ENCODE data around the gene BPIFB2.

Gene BPIFB2

DNA sequence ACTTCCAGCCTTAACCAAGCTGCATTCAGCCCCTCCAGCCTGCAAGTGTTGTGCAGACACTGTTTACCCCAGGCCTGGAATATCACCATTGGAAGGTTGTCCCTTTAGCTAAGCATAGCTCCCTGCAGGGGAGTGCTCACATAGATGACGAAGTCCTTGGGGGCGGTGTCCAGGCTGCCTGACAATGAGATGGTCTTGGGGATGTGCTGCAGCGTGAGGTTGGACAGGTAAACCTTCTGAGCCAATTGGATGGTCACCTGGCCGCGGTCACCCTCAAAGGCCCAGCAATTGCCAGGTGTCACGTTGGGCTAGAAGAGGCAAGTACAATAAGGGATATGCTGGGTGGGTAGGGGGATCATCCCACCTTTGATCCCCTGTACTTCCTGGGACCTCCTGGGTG, 21.9 kb upstream of the BPIFB2 start:
- DNase-seq (ENCODE audit: low read depth in 3 of 3) = no peak

DNA sequence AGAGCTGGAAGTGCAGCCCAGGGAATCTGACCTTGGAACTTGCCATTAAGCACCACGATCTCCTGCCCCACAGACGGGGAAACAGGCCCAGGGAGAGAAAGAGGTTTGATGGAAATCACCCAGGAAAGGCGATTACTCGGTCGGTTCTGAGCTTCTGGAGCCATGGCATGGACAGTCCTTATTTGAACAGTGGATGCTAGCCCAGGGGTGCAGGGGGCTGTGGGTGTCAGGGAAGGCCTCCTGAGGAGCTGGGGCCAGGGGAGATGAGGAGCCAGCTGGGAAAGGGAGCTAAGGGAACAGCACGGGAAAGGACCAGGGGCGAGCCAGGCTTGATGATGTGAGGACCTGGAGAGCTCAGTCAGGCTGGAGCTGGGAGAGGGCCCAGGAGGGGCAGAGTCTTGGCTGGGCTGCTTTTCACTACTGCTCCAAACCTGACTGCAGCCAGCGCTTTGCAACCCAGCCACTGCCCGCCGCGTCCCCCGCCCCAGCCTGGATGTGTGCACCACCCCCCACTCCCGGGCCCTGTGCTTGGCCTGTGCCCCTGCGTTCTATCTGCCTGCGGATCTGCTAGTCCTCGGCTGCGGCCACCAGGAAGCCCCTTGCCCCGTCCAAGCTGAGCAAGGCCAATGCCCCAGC, 21.1 kb upstream of the BPIFB2 start:
- no peak for DNase-seq (ENCODE audit: low read depth in 3 of 3)

DNA sequence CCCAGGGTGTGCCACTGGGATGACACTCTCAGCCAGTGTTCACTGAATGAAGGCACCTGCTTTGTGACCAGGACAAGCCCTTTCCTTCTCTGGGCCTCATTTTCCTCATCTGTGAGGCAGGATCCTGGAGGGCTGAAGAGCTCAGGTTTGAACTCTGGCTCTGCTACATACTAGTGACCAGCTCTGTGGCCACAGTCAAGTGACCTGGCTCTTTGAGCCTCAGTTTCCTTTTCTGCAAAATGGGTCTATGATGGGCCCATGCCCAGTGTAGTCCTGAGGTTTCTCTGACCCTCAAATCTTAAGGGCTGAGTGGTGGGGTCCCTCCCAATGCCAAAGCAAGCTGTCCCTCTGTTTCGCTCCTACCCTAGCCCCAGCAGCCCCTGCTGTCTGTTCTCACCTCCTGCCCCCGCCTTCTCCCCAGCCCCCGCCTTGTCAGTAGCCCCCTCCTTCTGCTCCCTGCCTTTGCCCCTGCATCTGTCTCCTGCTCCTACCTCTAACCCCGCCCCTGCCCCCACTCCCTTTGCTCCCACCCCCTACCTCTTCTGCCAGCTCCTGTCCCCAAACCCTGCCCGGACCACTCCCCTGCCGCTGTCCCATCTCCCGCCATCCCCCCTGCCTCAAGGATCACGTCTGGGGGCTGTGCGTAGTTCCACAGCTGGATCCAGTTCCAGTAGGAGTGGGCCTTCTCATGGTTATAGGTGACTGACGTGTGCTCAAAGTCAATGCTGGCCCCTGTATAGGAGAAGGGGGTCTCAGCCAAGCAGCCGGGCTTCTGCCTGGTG, 20.3 kb upstream of the BPIFB2 start:
- DNase-seq (ENCODE audit: low read depth in 3 of 3) = no peak

DNA sequence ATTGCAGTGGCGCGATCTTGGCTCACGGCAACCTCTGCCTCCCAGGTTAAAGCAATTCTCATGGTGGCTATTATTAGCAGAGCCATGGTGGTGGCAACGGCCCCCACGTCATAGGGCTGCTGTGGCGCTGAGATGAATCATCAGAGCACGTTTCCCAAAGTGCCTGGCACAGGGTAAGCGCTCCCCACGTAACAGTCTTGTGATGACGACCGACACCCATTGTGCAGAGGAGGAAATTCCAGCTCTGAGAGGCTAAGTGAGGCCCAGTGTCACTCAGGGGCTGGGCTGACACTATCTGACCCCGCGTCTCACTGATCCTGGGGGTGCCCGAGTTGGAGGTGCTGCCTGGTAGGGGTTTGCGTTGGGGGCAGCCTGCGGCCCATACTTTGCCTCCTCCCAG, 19.5 kb upstream of the BPIFB2 start:
- no peak for DNase-seq (ENCODE audit: low read depth in 3 of 3)

DNA sequence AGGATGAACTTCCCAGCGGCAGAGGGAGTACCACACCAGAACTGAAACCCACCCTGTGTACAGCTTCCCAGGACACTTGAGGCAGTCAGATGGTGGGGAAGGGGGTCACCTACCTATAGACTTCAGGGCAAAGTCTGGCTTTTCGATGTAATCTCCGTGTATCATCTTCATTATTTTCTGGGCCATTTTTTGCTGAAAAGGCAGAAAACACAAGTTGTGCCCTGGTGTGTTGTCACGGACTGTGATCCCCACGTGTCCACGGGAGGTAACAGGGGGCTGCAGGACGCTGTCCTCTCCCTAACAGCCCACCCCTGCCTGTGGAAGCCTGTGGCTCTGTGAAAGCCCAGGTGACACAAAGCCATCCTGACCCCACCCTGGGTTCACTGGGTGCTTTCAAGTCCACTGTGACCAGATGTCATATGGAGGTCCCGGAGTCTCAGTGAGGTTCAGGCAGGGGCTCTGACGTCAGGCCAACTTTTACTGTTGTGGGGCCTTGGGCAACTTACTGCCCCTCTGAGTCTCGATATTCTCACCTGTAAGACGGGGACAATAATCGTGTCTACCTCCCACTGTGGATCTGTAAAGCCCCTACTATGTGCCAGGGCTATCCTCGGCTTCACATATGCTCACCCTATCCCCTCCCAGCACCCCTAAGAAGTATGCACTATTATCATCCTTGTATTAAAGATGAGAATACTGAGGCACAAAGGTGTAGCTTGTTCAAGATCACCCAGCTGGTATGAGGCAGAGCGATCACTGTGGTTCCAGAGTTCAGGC, 17.8 kb upstream of the BPIFB2 start:
- no peak for DNase-seq (ENCODE audit: low read depth in 3 of 3)

DNA sequence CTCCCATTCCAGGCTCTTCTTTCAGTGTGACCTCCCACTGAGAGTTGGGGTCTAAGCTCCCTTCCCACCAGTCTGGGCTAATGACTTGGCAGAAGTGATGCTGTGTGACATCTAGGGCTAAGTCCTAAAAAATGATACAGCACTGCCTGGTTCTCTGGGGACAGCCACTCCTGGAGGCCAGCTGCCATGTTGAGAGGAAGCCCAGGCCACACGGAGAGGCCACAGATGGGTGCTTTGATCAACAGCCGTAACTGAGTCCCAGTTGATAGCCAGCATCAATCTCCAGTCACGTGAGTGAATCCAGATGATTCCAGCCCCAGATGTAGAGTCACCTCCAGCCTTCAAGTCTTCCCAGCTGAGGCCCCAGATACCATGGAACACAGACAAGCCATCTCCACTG, 17.1 kb upstream of the BPIFB2 start:
- no peak for DNase-seq (ENCODE audit: low read depth in 3 of 3)

DNA sequence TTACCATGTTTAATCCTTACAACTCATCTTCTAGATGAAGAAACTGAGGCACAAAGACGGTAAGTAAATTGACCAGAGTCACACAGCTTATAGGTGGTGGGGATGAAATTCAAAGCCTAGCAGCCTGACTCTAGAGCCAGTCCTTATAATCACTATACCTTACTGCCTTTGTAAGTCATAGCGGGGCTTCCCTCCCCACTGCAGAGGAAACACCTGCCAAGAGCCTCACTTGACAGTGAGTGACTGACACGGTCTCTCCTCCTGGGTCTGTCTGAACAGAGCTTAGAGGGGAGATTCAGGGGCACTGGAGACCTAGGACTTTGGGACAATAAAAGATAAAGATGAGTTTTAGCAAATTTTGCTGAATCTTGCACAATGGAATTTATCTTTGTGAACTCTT, 16.1 kb upstream of the BPIFB2 start:
- no peak for DNase-seq (ENCODE audit: low read depth in 3 of 3)

DNA sequence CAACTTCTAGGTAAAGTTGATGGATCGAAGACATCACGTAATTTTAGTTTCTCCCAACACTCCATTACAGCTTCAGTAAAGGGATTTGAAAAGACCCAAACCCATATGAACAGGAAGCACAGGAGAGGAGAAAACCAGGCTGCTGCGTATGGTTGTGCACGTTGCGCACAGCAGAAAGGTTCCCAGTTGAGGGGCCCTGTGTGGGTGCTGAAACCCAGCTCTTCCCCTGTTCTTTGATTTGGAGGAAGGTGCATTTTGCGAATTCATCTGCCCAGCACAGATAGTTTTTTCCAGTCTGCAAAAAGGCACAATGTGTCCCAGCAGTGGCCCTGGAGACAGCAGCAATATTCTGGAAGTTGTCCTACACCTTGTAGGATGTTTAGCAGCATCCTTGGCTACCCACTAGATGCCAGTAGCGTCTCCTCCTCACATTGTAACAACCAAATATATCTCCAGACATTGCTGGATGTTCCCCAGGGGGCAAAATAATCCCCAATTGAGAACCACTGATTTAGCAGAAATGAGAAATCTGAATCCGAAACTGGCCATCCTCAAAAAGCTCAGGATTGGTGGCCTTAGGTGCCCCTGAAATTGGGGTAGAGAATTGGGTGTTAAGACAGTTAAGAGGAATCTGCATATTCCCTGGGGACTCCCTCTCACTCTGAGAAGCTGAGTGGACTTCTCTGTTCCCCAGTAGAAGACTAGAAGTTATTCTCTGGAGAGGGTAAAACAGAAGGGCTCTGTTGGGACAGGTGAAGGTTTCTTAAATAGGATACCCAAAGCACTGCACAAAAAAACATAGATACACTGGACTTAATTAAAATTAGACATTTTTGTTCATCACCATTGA, 15.5 kb upstream of the BPIFB2 start:
- DNase-seq (ENCODE audit: low read depth in 3 of 3) = no peak

DNA sequence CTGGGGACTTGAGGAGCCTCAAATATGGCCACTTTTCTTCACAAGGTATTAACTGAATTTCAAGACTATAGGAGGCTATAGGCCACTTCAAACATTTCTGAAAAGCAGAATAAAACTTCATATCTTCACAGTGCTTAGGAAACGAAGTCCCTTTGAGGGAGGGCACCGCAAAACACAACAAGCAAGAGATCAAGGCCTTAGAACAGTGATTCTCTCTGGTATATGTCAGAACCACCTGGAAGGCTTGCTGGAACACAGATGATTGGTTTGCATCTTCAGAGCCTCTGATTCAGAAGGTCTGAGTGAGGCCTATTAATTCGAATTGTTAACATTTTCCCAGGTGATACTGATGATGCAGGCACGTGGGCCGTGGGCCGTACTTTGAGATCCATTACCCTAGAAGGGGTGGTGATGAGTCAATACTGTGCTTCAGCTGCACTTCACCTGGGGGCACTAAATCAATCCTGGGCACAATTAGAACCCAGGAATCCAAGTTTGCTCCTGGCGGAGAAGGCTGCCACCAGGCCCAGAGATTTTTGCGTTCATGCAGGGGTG, 13.9 kb upstream of the BPIFB2 start:
- no peak for DNase-seq (ENCODE audit: low read depth in 3 of 3)

DNA sequence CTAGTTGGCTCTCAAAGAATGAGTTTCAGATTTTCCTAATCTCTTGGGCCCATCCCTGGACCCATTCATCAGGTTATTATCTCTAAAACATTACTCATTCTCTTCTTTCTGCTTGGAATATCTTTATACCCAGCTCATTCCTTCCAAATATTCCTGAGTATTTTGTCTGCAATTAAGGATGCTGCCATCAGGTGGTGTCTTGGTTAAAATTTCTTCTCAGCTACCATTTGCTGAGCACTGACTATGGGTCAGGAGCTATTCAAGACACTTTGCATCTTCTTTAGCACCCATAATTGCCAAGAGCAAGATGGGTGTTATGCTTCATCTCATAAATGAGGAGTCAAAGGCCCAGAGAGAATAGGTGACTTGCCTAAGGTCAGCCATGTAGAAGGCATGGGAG, 11.7 kb upstream of the BPIFB2 start:
- no peak for DNase-seq (ENCODE audit: low read depth in 3 of 3)

DNA sequence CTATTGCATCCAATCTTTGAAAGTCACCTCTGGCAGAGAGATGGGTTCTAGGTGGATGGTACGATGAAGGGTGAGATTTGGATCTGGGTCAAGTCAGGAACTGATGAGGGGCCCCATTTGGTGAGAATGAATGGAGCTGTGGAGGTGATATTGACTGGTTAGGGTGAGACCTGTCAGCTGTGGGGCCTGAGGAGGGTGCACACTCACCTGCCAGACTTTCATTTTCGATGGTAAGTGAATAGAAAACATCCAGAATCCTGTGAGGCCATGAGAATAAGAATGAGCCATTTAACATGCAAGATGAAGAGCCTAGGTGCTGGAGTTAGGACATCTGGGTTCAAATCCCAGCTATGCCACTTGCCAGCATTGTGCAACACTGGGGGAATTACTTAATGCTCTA, 10.1 kb upstream of the BPIFB2 start:
- no peak for DNase-seq (ENCODE audit: low read depth in 3 of 3)

DNA sequence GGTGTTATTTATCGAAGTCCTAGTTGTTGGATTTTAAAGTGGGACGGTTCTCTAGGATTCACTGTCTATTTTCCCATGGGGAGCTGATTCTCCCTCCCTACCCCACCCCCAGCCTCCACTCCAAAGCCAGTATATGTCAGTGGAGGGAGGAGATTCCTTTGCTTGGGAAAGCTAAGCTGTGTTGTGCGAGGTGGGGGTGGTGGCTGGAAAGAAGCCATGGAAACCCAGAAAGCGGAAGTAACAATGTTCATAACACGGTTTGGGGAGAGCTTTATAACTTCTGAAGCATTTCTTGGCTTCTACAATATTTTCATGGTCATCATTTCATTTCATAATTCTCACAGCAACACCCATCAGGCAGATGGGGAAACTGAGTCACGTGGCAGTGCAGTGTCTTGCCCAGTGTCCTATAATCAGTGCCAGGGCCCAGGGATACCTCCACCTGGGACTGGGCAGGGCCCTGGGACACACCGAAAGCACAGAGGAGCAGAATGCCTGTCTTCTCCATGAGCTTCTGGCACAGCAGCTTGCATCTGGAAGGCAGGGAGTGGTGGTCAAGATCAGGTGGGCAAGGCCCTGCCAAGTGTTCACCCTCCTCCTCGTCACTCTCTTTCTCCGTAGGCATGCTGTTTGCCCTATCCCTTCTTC, 7.8 kb upstream of the BPIFB2 start:
- no peak for DNase-seq (ENCODE audit: low read depth in 3 of 3)

DNA sequence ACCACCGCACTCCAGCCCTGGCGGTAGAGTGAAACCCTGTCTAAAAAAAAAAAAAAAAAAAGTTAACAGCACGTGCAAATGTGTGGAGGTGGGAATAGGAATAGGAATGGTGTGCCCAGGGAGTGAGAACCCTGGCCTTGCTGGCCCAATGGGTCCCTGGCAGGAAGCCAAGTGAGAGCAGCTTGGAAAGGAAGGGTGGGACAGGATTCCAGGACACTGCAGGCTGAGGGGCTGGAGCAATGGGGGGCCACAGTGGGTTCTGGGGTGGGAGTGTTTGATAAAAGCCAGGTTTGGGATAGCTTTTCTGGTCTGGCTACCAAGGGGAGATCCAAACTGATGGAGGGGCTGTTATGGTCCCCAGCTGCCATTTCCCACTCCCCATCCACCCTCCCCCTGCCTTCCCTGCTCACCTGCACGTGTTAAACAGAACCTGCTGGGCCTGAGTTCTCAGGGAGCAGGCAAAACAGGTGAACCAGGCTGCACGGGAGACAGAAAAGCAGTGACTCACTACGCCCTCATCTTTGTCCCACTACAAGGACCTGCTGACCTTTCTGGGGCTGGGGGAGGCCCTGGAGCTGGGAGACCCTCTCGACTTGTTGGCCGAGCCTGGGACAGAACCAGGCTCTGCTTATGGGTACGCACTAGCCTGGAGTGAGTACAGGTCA, 6.6 kb upstream of the BPIFB2 start:
- DNase-seq (ENCODE audit: low read depth in 3 of 3) = no peak

DNA sequence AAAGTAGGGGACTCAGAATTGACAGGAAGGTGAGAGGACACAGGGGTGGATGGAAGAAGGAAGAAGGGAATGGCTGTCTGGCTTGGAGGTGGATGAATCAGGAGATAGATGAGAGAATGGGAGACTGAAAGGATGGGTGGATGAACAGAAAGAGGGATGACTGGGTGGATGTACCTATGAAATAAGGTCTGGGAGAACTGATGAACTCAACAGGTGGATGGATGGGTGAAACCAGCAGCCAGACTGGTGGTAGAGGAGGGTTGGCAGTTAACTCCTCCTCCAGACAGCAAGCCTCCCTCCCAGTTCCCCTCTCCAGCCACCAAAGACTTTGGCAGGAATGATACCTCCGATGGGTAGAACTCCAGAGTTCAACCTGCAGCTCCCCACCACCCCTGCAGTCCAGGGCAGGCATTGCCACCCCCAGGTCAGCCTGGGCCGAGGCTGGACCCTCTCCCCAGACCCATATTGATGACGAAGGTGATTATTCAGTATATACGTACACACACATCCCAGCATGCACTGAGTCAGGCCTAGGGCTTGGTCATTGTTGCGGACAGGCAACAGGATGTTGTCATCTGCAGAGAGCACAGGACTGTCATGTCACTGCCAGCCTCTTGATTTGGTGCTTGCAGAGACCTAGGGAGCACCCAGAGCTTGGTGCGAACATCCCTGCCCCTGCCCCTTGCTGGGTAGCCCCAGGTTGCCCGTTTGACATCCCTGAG, 5.3 kb upstream of the BPIFB2 start:
- DNase-seq (ENCODE audit: low read depth in 3 of 3) = no peak

DNA sequence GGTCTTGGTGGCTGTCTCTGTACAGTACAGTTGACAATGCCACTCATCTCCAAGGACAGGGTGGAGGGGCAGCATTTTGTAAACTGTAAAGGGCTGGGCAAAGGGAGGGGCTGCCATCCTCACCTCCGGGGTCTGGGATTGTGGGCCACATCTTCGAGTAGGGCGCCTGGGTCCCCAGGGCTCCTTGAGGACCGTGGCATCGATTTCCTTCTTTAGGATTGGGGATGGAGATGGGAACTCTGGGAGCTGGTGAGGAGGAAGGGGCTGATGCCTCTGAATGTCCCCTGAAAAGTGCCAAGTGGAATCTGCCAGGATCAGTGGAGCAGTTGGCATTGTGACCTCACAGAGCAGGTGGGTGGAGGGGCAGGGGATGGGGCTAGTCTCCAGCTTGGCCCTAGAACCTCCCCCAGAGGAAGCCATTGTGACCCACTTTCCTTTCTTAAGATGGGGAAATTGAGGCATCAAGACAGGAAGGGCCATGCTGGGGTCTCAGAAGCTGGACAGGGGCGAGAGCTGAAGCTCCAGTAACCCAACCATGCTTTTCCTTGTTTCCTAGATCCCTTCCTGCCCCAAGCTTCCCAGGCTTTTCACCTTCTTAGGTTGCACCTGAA, 3.3 kb upstream of the BPIFB2 start, which contains the start of gene SUN5:
Gene SUN5 (minus strand): TSS at position 293 of the 611 bp plus-strand sequence. CDS start 93 bp downstream, at position 200.
- DNase-seq (ENCODE audit: low read depth in 3 of 3) = no peak

DNA sequence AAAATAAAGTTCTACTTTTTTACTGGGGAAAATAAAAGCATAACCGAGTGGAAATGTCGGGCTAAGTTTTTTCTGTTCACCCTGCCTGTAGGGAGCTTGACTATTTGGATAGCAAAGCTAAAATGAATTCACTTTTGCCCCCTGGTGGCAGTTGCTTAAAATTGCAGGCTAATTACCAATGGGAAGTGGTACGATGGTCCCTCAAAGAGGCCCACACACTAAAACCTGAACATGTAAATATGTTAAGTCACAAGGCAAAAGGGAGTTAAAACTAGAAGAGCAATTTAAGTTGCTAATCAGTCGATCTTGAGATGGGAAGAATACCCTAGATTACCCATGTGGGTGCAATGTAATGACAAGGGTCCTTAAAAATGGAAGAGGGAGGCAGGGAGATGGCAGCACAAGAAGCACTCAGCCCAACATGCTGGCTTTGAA, 2.4 kb upstream of the BPIFB2 start:
- DNase-seq (ENCODE audit: low read depth in 3 of 3) = peak in 2 of 3 experiments; percentile 3 to 9

DNA sequence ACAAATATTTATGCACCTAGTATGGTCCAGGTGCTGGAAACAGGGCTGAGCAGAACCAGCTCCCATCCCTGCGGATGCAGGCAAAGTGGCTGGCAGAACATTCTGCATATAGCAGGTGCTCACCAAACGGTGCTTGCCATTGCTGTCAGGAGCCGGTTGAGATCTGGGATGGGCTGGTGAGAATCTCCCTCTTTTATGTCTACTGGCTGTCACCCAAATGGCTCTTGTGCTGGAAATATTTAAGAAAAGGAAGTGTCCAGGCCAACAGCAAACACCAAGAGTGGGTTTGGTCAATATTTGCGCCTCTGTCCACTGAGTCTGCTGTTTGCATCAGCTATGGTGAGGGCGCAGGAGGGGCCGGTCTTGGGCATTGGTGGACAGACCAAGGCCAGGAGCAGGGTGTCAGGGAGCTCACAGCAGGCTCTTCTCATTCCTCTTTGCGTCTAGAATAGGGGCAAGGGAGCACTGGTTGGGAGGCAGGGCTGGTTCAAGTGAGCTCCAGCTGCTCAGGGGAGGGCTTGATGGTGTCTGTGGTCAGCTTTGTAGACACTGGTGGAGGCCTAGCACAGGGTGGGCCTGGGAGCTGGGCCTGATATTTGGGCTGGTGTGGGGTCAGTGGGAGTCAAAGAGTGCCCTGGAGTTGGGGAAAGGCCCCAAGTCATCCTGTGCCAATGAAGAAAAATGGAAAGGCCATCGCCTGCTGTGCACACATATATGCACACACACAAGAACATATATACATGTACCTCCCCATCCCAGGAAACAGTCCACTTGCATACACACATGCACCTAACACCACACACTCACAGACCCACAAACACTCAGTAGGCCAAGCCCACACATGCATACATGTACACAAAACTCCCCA, 1.4 kb upstream of the BPIFB2 start:
- no peak for DNase-seq (ENCODE audit: low read depth in 3 of 3)

DNA sequence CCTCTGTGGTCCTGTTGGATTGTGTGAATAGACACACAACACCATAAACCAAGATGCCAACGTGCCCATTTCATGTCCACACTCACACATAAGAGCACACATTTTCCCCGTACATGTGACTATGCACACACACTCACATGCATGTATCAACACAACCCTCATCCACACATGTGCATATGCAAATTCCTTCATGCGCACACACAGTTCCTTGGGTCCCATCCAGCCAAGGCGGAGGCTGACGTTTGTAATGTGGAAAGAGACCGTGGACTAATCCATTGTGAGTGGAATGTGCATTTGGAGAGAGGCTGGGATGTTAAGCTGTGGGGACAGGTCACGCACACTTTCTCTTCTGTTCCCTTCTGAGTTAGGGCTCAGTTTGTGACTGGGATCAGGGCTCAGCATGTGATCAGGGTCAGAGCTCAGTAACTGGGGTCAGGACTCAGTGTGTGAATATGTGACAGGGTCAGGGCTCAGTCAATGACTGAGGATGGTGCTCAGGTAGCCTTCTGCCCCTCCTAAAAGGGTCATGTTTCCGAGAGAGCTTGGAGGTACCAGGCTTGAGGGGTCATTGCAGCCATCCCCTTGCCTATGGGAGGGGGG, 628 bp upstream of the BPIFB2 start:
- DNase-seq (ENCODE audit: low read depth in 3 of 3) = no peak
